GM12892 (cell line): ENCODE results near the gene LGALS9.
"Not testable (repeated sequence)": the region's sequence is repeated elsewhere in the genome, so short reads cannot be mapped to it uniquely, and the experiment has no call there.

Source experiments
- POLR2A ChIP-seq: IDR thresholded peaks from 2 replicates; pipeline ENCODE4 v1.6.1; 2011; ENCODE audit warnings: low read depth, low read length, control low read depth
- POLR2AphosphoS5 ChIP-seq: IDR thresholded peaks from 2 replicates; pipeline ENCODE4 v1.6.1; 2011; ENCODE audit warnings: low read depth, low read length, control low read depth
- TAF1 ChIP-seq: IDR thresholded peaks from 2 replicates; pipeline ENCODE4 v1.6.1; 2011; ENCODE audit warnings: low read depth, mild to moderate bottlenecking, control low read depth, low read length, borderline replicate concordance

DNA sequence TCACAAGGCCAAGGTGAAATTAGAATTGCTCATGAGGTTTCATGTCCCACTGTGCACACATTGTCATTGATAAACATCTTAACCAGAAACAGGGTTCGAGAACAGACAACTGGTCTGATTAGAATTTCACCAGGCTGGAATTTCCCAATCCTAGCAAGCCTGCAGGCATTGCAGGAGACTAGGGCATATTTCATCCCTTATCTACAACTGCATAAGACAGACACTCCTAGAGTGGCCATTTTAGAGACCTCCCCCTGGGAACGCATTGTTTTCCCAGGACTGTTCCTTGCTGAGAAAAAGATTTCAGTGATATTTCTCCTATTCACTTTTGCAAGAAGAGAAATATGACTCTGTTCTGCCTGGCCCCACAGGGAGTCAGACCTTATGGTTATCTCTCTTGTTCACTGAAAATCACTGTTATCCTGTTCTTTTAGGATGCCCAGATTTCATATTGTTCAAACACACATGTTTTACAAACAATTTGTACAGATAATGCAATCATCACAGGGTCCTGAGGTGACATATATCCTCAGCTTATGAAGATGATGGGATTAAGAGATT lies 64.3 kb downstream of the LGALS9 start:
- TF ChIP-seq POLR2AphosphoS5, POLR2A, TAF1: not testable (repeated sequence)
